DOHH2 (cell line): ENCODE measurements around the gene C1QTNF8.

Experiments used
- H3F3A ChIP-seq: fragments of 200-600 bp; sonication (generic), shearing (Covaris generic); 2 replicates; pipeline ENCODE4 v1.6.0; 2016; ENCODE audit warnings: antibody characterized with exemption, mild to moderate bottlenecking; ENCODE audit not compliant: control insufficient read depth, insufficient read depth
- H3K27ac ChIP-seq: fragments of 200-600 bp; sonication (generic); 2 replicates; pipeline ENCODE4 v1.5.1; 2014; ENCODE audit warnings: low read depth, mild to moderate bottlenecking, low read length, moderate library complexity
- H3K27me3 ChIP-seq: fragments of 200-600 bp; sonication (generic); 2 replicates; pipeline ENCODE4 v1.6.1; 2014; ENCODE audit warnings: mild to moderate bottlenecking, low read length, mixed read lengths; ENCODE audit not compliant: control insufficient read depth
- H3K36me3 ChIP-seq: fragments of 200-600 bp; sonication (generic); 2 replicates; pipeline ENCODE4 v1.6.1; 2014; ENCODE audit warnings: mild to moderate bottlenecking, low read length, moderate library complexity, mixed read lengths; ENCODE audit not compliant: control insufficient read depth
- H3K4me1 ChIP-seq: fragments of 200-600 bp; sonication (generic); 2 replicates; pipeline ENCODE4 v1.6.1; 2014; ENCODE audit warnings: mild to moderate bottlenecking, low read length, mixed read lengths; ENCODE audit not compliant: control insufficient read depth
- H3K4me2 ChIP-seq: fragments of 200-600 bp; sonication (generic); 2 replicates; pipeline ENCODE4 v1.6.0; 2014; ENCODE audit warnings: mild to moderate bottlenecking, low read length, moderate library complexity
- H3K4me3 ChIP-seq: fragments of 200-600 bp; sonication (generic); 2 replicates; pipeline ENCODE4 v1.5.1; 2014; ENCODE audit warnings: mild to moderate bottlenecking, low read length, mixed read lengths
- H3K79me2 ChIP-seq: fragments of 200-600 bp; sonication (generic); 2 replicates; pipeline ENCODE4 v1.6.1; 2014; ENCODE audit warnings: mild to moderate bottlenecking, low read length, mixed read lengths; ENCODE audit not compliant: control insufficient read depth
- H3K9me2 ChIP-seq: fragments of 200-600 bp; sonication (generic); replicated peaks from 2 replicates; pipeline ENCODE4 v1.6.1; 2014; ENCODE audit warnings: mild to moderate bottlenecking, low read length, mixed read lengths; ENCODE audit not compliant: control insufficient read depth
- H3K9me3 ChIP-seq: fragments of 200-600 bp; sonication (generic); 2 replicates; pipeline ENCODE4 v1.6.1; 2014; ENCODE audit warnings: antibody characterized with exemption, low read length, mixed read lengths; ENCODE audit not compliant: control insufficient read depth, insufficient read depth
- H4K20me1 ChIP-seq: fragments of 200-600 bp; sonication (generic); 2 replicates; pipeline ENCODE4 v1.6.0; 2014; ENCODE audit warnings: low read depth, mild to moderate bottlenecking, antibody characterized with exemption, low read length, moderate library complexity; ENCODE audit not compliant: control insufficient read depth, insufficient read depth
- CTCF ChIP-seq: fragments of 200-600 bp; sonication (generic); IDR thresholded peaks from one replicate; pipeline ENCODE4 v1.5.1; 2014; ENCODE audit warnings: antibody characterized with exemption, mild to moderate bottlenecking, low read depth, low read length; ENCODE audit not compliant: poor library complexity, severe bottlenecking
- EZH2phosphoT487 ChIP-seq: fragments of 200-600 bp; sonication (generic); IDR thresholded peaks from 2 replicates; pipeline ENCODE4 v1.6.1; 2017; ENCODE audit warnings: borderline replicate concordance, mild to moderate bottlenecking, antibody characterized with exemption, low read length, moderate library complexity, mixed read lengths

C1QTNF8 gene

GRCh38 chr16:1107141-1107540 lies 11.1 kb upstream of the C1QTNF8 start:
- no peaks in the 10 kb centered on the region for H3F3A ChIP-seq
- no peaks in the 10 kb centered on the region for H3K9me2 ChIP-seq
- no peak overlapping the region for H3K4me3 ChIP-seq
- H3K36me3 ChIP-seq = no peaks in the 10 kb centered on the region
- no peaks in the 10 kb centered on the region for H3K9me3 ChIP-seq
- no peak overlapping the region for H3K4me2 ChIP-seq
- H3K79me2 ChIP-seq = no peaks in the 10 kb centered on the region
- H4K20me1 ChIP-seq = no peaks in the 10 kb centered on the region
- no peaks in the 10 kb centered on the region for H3K27me3 ChIP-seq
- H3K4me1 ChIP-seq = no peaks in the 10 kb centered on the region
- no peak overlapping the region for H3K27ac ChIP-seq
- no peak for TF ChIP-seq CTCF
- no peak for TF ChIP-seq EZH2phosphoT487

GRCh38 chr16:1106659-1107058 lies 10.6 kb upstream of the C1QTNF8 start:
- Histone ChIP-seq H3K27ac (no peak overlapping the region), H3K9me2 (no peaks in the 10 kb centered on the region), H4K20me1 (no peaks in the 10 kb centered on the region)

GRCh38 chr16:1105888-1106620 lies 10.0 kb upstream of the C1QTNF8 start:
- Histone ChIP-seq H3K4me2 (no peak overlapping the region), H3F3A (no peaks in the 10 kb centered on the region), H3K4me1 (no peaks in the 10 kb centered on the region), H3K27ac (no peak overlapping the region), H4K20me1 (no peaks in the 10 kb centered on the region), H3K27me3 (no peaks in the 10 kb centered on the region), H3K36me3 (no peaks in the 10 kb centered on the region), H3K9me3 (no peaks in the 10 kb centered on the region), H3K9me2 (no peaks in the 10 kb centered on the region), H3K4me3 (no peak overlapping the region), H3K79me2 (no peaks in the 10 kb centered on the region)
- TF ChIP-seq EZH2phosphoT487 (no peak), CTCF (peak; percentile 49)

More at GRCh38 chr16:1106659-1107058, 10.6 kb upstream of the C1QTNF8 start:
- H3K4me3 ChIP-seq = no peak overlapping the region
- H3F3A ChIP-seq = no peaks in the 10 kb centered on the region
- no peak overlapping the region for H3K4me2 ChIP-seq
- no peaks in the 10 kb centered on the region for H3K9me3 ChIP-seq
- no peaks in the 10 kb centered on the region for H3K4me1 ChIP-seq
- H3K79me2 ChIP-seq = no peaks in the 10 kb centered on the region
- H3K27me3 ChIP-seq = no peaks in the 10 kb centered on the region
- H3K36me3 ChIP-seq = no peaks in the 10 kb centered on the region
- no peak for TF ChIP-seq CTCF
- TF ChIP-seq EZH2phosphoT487 = no peak
